GM23338 (cell line): ENCODE data around the gene PSD4. TPM values are rescaled to one million over a fixed set of nuclear protein-coding genes. Genes with fewer than 3 reads are reported as not detected.
A peak's percentile ranks its signal among the peaks of the same experiment; 100 is the strongest.

Source experiments
- ATAC-seq: fragments of 200-7000 bp; cut with Tn5 transposase; 3 replicates; pipeline ENCODE4 v1.9.1; 2020
- DNase-seq: peaks from one replicate; pipeline ENCODE4 v3.0.0-alpha.2; 2015; ENCODE audit warnings: low spot score
- H2AFZ ChIP-seq: fragments of 200-600 bp; sonication (generic); 2 replicates; pipeline ENCODE4 v1.8.0; 2016; ENCODE audit warnings: antibody characterized with exemption, mild to moderate bottlenecking, moderate library complexity
- H3F3A ChIP-seq: fragments of 200-600 bp; sonication (generic); replicated peaks from 2 replicates; pipeline ENCODE4 v1.8.0; 2017; ENCODE audit warnings: antibody characterized with exemption, mixed run types, low read depth
- H3K27ac ChIP-seq: fragments of 200-600 bp; sonication (generic); 2 replicates; pipeline ENCODE4 v1.6.1; 2016; ENCODE audit warnings: low read depth
- H3K27me3 ChIP-seq: fragments of 200-600 bp; sonication (generic); 2 replicates; pipeline ENCODE4 v1.8.0; 2016; ENCODE audit warnings: mild to moderate bottlenecking, mixed run types, moderate library complexity; ENCODE audit not compliant: insufficient read depth
- H3K36me3 ChIP-seq: fragments of 200-600 bp; sonication (generic); 2 replicates; pipeline ENCODE4 v1.8.0; 2016; ENCODE audit warnings: mild to moderate bottlenecking; ENCODE audit not compliant: insufficient read depth
- H3K4me1 ChIP-seq: fragments of 200-600 bp; sonication (generic); 2 replicates; pipeline ENCODE4 v1.8.0; 2016; ENCODE audit warnings: mild to moderate bottlenecking, moderate library complexity; ENCODE audit not compliant: insufficient read depth
- H3K4me2 ChIP-seq: fragments of 200-600 bp; sonication (generic); 2 replicates; pipeline ENCODE4 v1.7.1; 2017; ENCODE audit warnings: mixed run types
- H3K4me3 ChIP-seq: fragments of 200-600 bp; sonication (generic); 2 replicates; pipeline ENCODE4 v1.6.1; 2016; ENCODE audit warnings: mixed run types
- H3K79me2 ChIP-seq: fragments of 200-600 bp; sonication (generic); replicated peaks from 2 replicates; pipeline ENCODE4 v1.8.0; 2017; ENCODE audit warnings: mild to moderate bottlenecking; ENCODE audit not compliant: insufficient read depth
- H3K9me2 ChIP-seq: fragments of 200-600 bp; sonication (generic); 2 replicates; pipeline ENCODE4 v1.8.0; 2017; ENCODE audit not compliant: insufficient read depth
- H4K20me1 ChIP-seq: fragments of 200-600 bp; sonication (generic); replicated peaks from 2 replicates; pipeline ENCODE4 v1.8.0; 2017; ENCODE audit warnings: mild to moderate bottlenecking; ENCODE audit not compliant: insufficient read depth
- H3K27ac Mint-ChIP-seq: 2 replicates; pipeline ENCODE4 v1.8.0; 2020; ENCODE audit warnings: inconsistent platforms, mild to moderate bottlenecking, moderate library complexity, mixed read lengths
- H3K27me3 Mint-ChIP-seq: 3 replicates; pipeline ENCODE4 v1.8.0; 2022; ENCODE audit warnings: low read depth, mild to moderate bottlenecking, moderate library complexity, mixed read lengths, inconsistent platforms; ENCODE audit not compliant: insufficient read depth, poor library complexity
- H3K36me3 Mint-ChIP-seq: 3 replicates; pipeline ENCODE4 v1.8.0; 2021; ENCODE audit warnings: low read depth, mild to moderate bottlenecking, inconsistent platforms, moderate library complexity, mixed read lengths
- H3K4me1 Mint-ChIP-seq: 3 replicates; pipeline ENCODE4 v1.8.0; 2020; ENCODE audit warnings: mild to moderate bottlenecking, inconsistent platforms, mixed read lengths
- H3K4me3 Mint-ChIP-seq: 3 replicates; pipeline ENCODE4 v1.8.0; 2021; ENCODE audit warnings: moderate library complexity, mild to moderate bottlenecking, inconsistent platforms, mixed read lengths
- H3K9me3 Mint-ChIP-seq: 3 replicates; pipeline ENCODE4 v1.8.0; 2020; ENCODE audit warnings: moderate library complexity, mild to moderate bottlenecking, inconsistent platforms, mixed read lengths
- EZH2 ChIP-seq: fragments of 200-600 bp; sonication (generic); IDR thresholded peaks from one replicate; pipeline ENCODE4 v1.8.0; 2017; ENCODE audit warnings: antibody characterized with exemption, mild to moderate bottlenecking, low read depth; ENCODE audit not compliant: unreplicated experiment
- EZH2phosphoT487 ChIP-seq: fragments of 200-600 bp; sonication (generic); IDR thresholded peaks from one replicate; pipeline ENCODE4 v1.8.1; 2018; ENCODE audit warnings: antibody characterized with exemption; ENCODE audit not compliant: unreplicated experiment
- JUNB ChIP-seq: IDR thresholded peaks from one replicate; pipeline ENCODE4 v1.6.1; 2016; ENCODE audit warnings: antibody characterized with exemption; ENCODE audit not compliant: unreplicated experiment
- NANOG ChIP-seq: IDR thresholded peaks from 2 replicates; pipeline ENCODE4 v1.6.1; 2016; ENCODE audit warnings: antibody characterized with exemption, borderline replicate concordance
- POLR2AphosphoS5 ChIP-seq: IDR thresholded peaks from 2 replicates; pipeline ENCODE4 v1.6.1; 2016; ENCODE audit warnings: antibody characterized with exemption, low read depth
- STAT1 ChIP-seq: IDR thresholded peaks from one replicate; pipeline ENCODE4 v1.6.1; 2016; ENCODE audit warnings: antibody characterized with exemption; ENCODE audit not compliant: unreplicated experiment
- ZNF331 ChIP-seq: fragments of 250-450 bp; sonication (Bioruptor Pico); IDR thresholded peaks from 2 replicates; pipeline ENCODE4 v1.5.0; 2020; ENCODE audit warnings: low read depth, mild to moderate bottlenecking, moderate library complexity
- polyA plus RNA-seq: library from polyadenylated mRNA; unstranded; fragments of >200 nt; fragmentation: Nextera tagmentation; extraction: Ambion mirVana; gene quantifications from 2 replicates; pipeline ENCODE4 v1.2.1, GENCODE V29; 2016
- total RNA-seq: library from RNA; depleted of rRNA; stranded (reverse); fragments of >200 nt; shearing (Covaris generic); gene quantifications from 2 replicates; pipeline ENCODE4 v1.2.3, GENCODE V29; 2014
- TF ChIP-seq, protein P1 (sequence below), 2 experiments: fragments of 200-600 bp in 1 of 2; sonication (generic) in 1 of 2; conservative IDR thresholded peaks; 2 replicates each; pipeline versions ENCODE4 v1.5.1 to v1.6.1; 2016 to 2017; ENCODE audit warnings: antibody characterized with exemption in 2 of 2, low read depth in 2 of 2, mild to moderate bottlenecking in 2 of 2, moderate library complexity in 1 of 2
- TF ChIP-seq, protein P2 (sequence below): IDR thresholded peaks from 2 replicates; pipeline ENCODE4 v1.6.1; 2016; ENCODE audit warnings: antibody characterized with exemption
- TF ChIP-seq, protein P3 (sequence below): IDR thresholded peaks from one replicate; pipeline ENCODE4 v1.6.1; 2018; ENCODE audit warnings: antibody characterized with exemption; ENCODE audit not compliant: unreplicated experiment

PSD4 gene
- total and polyA plus RNA-seq, 2 experiments from 2014 or later: 0.06 to 0.66 TPM

DNA sequence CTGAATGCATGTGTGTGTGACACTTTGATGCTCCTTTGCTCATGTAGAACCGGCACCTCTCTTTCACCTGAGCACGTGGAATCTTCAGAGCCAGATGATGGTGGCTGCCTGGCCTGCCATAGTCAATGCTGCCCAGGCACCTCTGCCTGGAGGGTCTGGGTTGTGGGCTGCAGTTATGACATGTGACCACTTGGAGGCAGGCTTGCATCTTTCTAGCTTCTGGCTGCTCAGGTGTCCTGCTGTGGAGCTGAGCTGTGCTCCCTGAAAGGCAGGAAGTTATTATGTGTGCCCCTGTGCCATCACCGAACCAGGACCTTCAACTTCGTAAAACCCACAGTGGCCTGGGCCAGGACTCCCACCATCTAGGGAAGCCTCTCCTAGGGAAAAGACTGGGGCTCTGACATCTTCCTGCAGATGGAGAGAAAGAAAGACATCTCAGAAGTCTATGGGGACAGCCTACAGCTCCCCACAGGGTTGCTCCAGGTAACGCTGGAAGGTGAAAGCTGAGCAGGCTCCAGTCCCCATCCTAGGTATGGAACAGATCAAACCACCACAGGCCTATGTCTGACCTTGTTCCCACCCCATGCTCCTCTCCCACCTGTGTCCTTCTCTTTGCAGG is 30.2 kb downstream of the PSD4 start:
- Histone ChIP-seq H3K27me3 (no peaks in the 10 kb centered on the region), H3K36me3 (no peaks in the 10 kb centered on the region), H4K20me1 (no peaks in the 10 kb centered on the region), H3K9me2 (no peaks in the 10 kb centered on the region), H3K4me3 (no peak overlapping the region), H3K27ac (no peak overlapping the region), H3K4me2 (no peak overlapping the region), H3K79me2 (no peaks in the 10 kb centered on the region), H3F3A (no peaks in the 10 kb centered on the region), H2AFZ (peak overlapping the region; percentile 77; the same call in 1 of the 2 replicates), H3K4me1 (no peaks in the 10 kb centered on the region)
- H3K27ac Mint-ChIP-seq: no peak overlapping the region
- H3K36me3 Mint-ChIP-seq: no peaks in the 10 kb centered on the region
- no peaks in the 10 kb centered on the region for H3K9me3 Mint-ChIP-seq
- ATAC-seq (peak; percentile 74), DNase-seq (peak; percentile 87)
- H3K4me1 Mint-ChIP-seq: peaks cover 3% of the 10 kb centered on the region; the same call in 2 of the 3 replicates
- TF ChIP-seq, protein P1, sequence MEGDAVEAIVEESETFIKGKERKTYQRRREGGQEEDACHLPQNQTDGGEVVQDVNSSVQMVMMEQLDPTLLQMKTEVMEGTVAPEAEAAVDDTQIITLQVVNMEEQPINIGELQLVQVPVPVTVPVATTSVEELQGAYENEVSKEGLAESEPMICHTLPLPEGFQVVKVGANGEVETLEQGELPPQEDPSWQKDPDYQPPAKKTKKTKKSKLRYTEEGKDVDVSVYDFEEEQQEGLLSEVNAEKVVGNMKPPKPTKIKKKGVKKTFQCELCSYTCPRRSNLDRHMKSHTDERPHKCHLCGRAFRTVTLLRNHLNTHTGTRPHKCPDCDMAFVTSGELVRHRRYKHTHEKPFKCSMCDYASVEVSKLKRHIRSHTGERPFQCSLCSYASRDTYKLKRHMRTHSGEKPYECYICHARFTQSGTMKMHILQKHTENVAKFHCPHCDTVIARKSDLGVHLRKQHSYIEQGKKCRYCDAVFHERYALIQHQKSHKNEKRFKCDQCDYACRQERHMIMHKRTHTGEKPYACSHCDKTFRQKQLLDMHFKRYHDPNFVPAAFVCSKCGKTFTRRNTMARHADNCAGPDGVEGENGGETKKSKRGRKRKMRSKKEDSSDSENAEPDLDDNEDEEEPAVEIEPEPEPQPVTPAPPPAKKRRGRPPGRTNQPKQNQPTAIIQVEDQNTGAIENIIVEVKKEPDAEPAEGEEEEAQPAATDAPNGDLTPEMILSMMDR (conservative IDR thresholded peaks at IDR 0.05; ENCODE audit: low read depth in 2 of 2): peak; percentile 86 to 95
- TF ChIP-seq, protein P2, sequence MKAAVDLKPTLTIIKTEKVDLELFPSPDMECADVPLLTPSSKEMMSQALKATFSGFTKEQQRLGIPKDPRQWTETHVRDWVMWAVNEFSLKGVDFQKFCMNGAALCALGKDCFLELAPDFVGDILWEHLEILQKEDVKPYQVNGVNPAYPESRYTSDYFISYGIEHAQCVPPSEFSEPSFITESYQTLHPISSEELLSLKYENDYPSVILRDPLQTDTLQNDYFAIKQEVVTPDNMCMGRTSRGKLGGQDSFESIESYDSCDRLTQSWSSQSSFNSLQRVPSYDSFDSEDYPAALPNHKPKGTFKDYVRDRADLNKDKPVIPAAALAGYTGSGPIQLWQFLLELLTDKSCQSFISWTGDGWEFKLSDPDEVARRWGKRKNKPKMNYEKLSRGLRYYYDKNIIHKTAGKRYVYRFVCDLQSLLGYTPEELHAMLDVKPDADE: no peak
- TF ChIP-seq EZH2phosphoT487: no peak
- peaks cover 4% of the 10 kb centered on the region for H3K27me3 Mint-ChIP-seq
- no peak overlapping the region for H3K4me3 Mint-ChIP-seq

DNA sequence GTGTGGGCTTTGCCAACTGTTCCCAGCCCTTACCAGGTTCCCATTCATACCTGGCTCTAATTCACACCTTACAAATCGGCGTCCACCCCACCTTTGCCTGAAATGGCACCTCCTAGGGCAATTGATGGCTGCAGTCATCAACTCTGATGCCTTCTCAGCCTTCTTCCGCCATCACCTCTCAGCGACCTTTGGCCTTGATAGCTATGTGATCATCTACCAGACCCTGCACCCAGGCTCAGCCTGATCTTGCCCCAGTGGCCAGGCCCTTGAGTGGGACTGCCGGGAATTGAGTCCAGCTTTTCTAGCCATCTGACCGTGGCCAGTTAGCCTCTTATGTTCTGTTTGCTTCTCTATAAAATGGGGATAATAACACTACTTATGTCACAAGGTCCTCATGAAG is 32.5 kb downstream of the PSD4 start:
- peaks cover 4% of the 10 kb centered on the region for H3K27me3 Mint-ChIP-seq
- Histone ChIP-seq H3K4me3 (no peak overlapping the region), H2AFZ (no peak overlapping the region), H3F3A (no peaks in the 10 kb centered on the region), H3K79me2 (no peaks in the 10 kb centered on the region), H3K27ac (no peak overlapping the region), H3K4me2 (no peak overlapping the region), H3K9me2 (no peaks in the 10 kb centered on the region), H4K20me1 (no peaks in the 10 kb centered on the region), H3K4me1 (peaks cover 3% of the 10 kb centered on the region; the same call in 1 of the 2 replicates), H3K36me3 (no peaks in the 10 kb centered on the region), H3K27me3 (no peaks in the 10 kb centered on the region)
- DNase-seq (no peak), ATAC-seq (no peak)
- no peak overlapping the region for H3K4me3 Mint-ChIP-seq
- H3K27ac Mint-ChIP-seq: no peak overlapping the region
- H3K9me3 Mint-ChIP-seq: no peaks in the 10 kb centered on the region
- peaks cover 5% of the 10 kb centered on the region; the same call in 2 of the 3 replicates for H3K4me1 Mint-ChIP-seq
- H3K36me3 Mint-ChIP-seq: no peaks in the 10 kb centered on the region
- no peak for TF ChIP-seq JUNB
- TF ChIP-seq, protein P3, sequence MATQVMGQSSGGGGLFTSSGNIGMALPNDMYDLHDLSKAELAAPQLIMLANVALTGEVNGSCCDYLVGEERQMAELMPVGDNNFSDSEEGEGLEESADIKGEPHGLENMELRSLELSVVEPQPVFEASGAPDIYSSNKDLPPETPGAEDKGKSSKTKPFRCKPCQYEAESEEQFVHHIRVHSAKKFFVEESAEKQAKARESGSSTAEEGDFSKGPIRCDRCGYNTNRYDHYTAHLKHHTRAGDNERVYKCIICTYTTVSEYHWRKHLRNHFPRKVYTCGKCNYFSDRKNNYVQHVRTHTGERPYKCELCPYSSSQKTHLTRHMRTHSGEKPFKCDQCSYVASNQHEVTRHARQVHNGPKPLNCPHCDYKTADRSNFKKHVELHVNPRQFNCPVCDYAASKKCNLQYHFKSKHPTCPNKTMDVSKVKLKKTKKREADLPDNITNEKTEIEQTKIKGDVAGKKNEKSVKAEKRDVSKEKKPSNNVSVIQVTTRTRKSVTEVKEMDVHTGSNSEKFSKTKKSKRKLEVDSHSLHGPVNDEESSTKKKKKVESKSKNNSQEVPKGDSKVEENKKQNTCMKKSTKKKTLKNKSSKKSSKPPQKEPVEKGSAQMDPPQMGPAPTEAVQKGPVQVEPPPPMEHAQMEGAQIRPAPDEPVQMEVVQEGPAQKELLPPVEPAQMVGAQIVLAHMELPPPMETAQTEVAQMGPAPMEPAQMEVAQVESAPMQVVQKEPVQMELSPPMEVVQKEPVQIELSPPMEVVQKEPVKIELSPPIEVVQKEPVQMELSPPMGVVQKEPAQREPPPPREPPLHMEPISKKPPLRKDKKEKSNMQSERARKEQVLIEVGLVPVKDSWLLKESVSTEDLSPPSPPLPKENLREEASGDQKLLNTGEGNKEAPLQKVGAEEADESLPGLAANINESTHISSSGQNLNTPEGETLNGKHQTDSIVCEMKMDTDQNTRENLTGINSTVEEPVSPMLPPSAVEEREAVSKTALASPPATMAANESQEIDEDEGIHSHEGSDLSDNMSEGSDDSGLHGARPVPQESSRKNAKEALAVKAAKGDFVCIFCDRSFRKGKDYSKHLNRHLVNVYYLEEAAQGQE: no peak
- no peak for TF ChIP-seq EZH2
- no peak for TF ChIP-seq POLR2AphosphoS5
- TF ChIP-seq ZNF331 (CRISPR knock-in tag): no peak
- no peak for TF ChIP-seq EZH2phosphoT487
- TF ChIP-seq NANOG: no peak
- TF ChIP-seq STAT1: no peak
- TF ChIP-seq, protein P1 (conservative IDR thresholded peaks at IDR 0.05; ENCODE audit: low read depth in 2 of 2): no peak
